KMS-11 (cell line): ENCODE data around the gene CELF4.

Experiments used
- H2AFZ ChIP-seq: fragments of 200-600 bp; sonication (generic); 2 replicates; pipeline ENCODE4 v1.6.1; 2016; ENCODE audit warnings: antibody characterized with exemption, mixed run types, low read depth
- H3K27ac ChIP-seq: fragments of 200-600 bp; sonication (generic); 2 replicates; pipeline ENCODE4 v1.6.1; 2016; ENCODE audit warnings: mild to moderate bottlenecking, mixed run types
- H3K27me3 ChIP-seq: fragments of 200-600 bp; sonication (generic); 2 replicates; pipeline ENCODE4 v1.6.1; 2017; ENCODE audit warnings: mild to moderate bottlenecking, low read depth, mixed run types, moderate library complexity; ENCODE audit not compliant: insufficient read depth
- H3K36me3 ChIP-seq: fragments of 200-600 bp; sonication (generic); 2 replicates; pipeline ENCODE4 v1.6.1; 2017; ENCODE audit warnings: mild to moderate bottlenecking, mixed run types; ENCODE audit not compliant: insufficient read depth
- H3K4me1 ChIP-seq: fragments of 200-600 bp; sonication (generic); 2 replicates; pipeline ENCODE4 v1.6.1; 2016; ENCODE audit warnings: mild to moderate bottlenecking, low read depth, mixed run types; ENCODE audit not compliant: poor library complexity, severe bottlenecking
- H3K4me2 ChIP-seq: fragments of 200-600 bp; sonication (generic); 2 replicates; pipeline ENCODE4 v1.7.0; 2016; ENCODE audit warnings: mild to moderate bottlenecking, mixed run types
- H3K4me3 ChIP-seq: fragments of 200-600 bp; sonication (generic); IDR thresholded peaks from 2 replicates; pipeline ENCODE4 v1.6.1; 2017; ENCODE audit warnings: low read depth, low read length, mixed read lengths; ENCODE audit not compliant: insufficient read depth
- H3K79me2 ChIP-seq: fragments of 200-600 bp; sonication (generic); 2 replicates; pipeline ENCODE4 v1.6.1; 2016; ENCODE audit warnings: low read depth, mixed run types; ENCODE audit not compliant: insufficient read depth
- H3K9ac ChIP-seq: fragments of 200-600 bp; sonication (generic); 2 replicates; pipeline ENCODE4 v1.6.1; 2016; ENCODE audit warnings: mild to moderate bottlenecking, mixed run types
- H4K20me1 ChIP-seq: fragments of 200-600 bp; sonication (generic); 2 replicates; pipeline ENCODE4 v1.6.1; 2016; ENCODE audit warnings: mild to moderate bottlenecking, mixed run types; ENCODE audit not compliant: insufficient read depth
- TF ChIP-seq, protein P1 (sequence below): fragments of 200-600 bp; sonication (generic); conservative IDR thresholded peaks from 2 replicates; pipeline ENCODE4 v1.6.1; 2017; ENCODE audit warnings: low read depth, mild to moderate bottlenecking, antibody characterized with exemption, low read length, moderate library complexity, mixed read lengths

CELF4 gene

DNA sequence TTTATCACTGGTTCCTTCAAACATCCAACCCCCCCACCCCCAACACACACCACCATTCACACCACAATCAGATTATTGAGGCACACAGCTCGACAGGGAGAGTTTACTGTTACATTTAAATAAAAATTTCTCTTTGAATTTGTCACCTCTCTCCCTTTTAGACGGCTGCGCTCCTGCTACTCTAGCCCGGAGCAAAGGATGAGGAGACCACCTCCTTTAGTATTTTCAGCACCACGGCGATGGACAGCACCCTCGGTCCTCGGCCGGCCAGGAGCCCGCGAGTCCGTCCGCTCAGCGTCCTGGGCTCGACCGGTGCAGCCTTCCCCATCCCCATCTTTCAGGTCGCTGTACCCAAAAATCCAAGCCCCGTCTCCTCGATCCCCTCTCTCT, 892 bp downstream of the CELF4 start:
- Histone ChIP-seq H3K9ac (no peak overlapping the region), H4K20me1 (no peaks in the 10 kb centered on the region), H3K27ac (no peak overlapping the region), H3K36me3 (no peaks in the 10 kb centered on the region), H3K4me3 (no peak overlapping the region), H3K4me2 (peak overlapping the region; percentile 42; the same call in 1 of the 2 replicates), H3K27me3 (no peaks in the 10 kb centered on the region), H3K4me1 (no peaks in the 10 kb centered on the region), H3K79me2 (no peaks in the 10 kb centered on the region), H2AFZ (no peak overlapping the region)
- TF ChIP-seq, protein P1, sequence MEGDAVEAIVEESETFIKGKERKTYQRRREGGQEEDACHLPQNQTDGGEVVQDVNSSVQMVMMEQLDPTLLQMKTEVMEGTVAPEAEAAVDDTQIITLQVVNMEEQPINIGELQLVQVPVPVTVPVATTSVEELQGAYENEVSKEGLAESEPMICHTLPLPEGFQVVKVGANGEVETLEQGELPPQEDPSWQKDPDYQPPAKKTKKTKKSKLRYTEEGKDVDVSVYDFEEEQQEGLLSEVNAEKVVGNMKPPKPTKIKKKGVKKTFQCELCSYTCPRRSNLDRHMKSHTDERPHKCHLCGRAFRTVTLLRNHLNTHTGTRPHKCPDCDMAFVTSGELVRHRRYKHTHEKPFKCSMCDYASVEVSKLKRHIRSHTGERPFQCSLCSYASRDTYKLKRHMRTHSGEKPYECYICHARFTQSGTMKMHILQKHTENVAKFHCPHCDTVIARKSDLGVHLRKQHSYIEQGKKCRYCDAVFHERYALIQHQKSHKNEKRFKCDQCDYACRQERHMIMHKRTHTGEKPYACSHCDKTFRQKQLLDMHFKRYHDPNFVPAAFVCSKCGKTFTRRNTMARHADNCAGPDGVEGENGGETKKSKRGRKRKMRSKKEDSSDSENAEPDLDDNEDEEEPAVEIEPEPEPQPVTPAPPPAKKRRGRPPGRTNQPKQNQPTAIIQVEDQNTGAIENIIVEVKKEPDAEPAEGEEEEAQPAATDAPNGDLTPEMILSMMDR, result no peak

DNA sequence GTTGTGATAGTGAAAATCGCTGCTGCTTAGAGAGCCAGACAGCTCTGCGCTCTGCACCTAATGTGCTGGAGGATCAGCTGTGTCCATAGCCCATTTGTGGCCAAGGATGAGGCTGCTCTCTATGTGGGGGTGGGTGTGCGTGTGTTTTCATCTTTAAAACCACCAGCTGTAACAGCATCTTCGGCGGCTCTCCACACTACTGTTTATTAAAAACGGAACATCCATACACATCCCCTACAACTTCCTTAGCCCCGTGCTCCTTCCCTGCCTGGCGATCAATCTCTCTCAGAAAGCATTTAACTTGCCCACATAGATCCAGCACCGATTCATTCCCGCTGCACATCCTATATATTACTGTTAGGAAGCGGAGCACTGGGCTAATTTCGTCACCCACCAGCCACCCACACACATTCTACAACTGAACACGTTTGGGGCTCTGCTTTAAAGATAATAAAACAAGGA, 1.6 kb downstream of the CELF4 start:
- no peaks in the 10 kb centered on the region for H4K20me1 ChIP-seq
- H3K27me3 ChIP-seq, result no peaks in the 10 kb centered on the region
- H3K9ac ChIP-seq, result no peak overlapping the region
- H3K79me2 ChIP-seq, result no peaks in the 10 kb centered on the region
- H3K36me3 ChIP-seq, result no peaks in the 10 kb centered on the region
- no peaks in the 10 kb centered on the region for H3K4me1 ChIP-seq
- no peak overlapping the region for H3K4me3 ChIP-seq
- no peak overlapping the region for H2AFZ ChIP-seq
- H3K27ac ChIP-seq, result no peak overlapping the region
- TF ChIP-seq, protein P1, result no peak
- no peak overlapping the region for H3K4me2 ChIP-seq

DNA sequence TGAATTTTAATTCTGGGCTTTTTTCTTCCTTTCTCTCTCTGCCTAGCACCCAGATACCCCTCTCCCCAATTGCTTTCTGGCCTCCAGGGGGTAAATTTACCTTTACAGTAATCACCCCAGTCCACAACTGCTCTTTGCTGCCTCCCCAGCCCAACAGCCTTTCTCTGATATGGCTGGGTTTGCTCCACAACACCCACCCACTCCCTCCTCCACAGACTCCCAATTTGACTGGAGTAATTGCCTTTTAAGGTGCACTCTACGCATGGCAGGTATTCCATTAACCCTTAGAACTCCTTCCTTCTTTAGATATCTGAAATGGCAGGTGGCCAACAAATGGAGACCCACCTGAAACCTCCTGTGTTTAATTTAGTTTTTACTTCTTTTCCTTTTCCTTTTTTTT, 3.6 kb downstream of the CELF4 start:
- Histone ChIP-seq H3K27ac (no peak overlapping the region), H3K79me2 (no peaks in the 10 kb centered on the region), H4K20me1 (no peaks in the 10 kb centered on the region), H3K9ac (no peak overlapping the region), H3K4me1 (no peaks in the 10 kb centered on the region), H2AFZ (no peak overlapping the region), H3K27me3 (no peaks in the 10 kb centered on the region), H3K4me2 (no peak overlapping the region), H3K4me3 (no peak overlapping the region), H3K36me3 (no peaks in the 10 kb centered on the region)
- TF ChIP-seq, protein P1, result no peak

DNA sequence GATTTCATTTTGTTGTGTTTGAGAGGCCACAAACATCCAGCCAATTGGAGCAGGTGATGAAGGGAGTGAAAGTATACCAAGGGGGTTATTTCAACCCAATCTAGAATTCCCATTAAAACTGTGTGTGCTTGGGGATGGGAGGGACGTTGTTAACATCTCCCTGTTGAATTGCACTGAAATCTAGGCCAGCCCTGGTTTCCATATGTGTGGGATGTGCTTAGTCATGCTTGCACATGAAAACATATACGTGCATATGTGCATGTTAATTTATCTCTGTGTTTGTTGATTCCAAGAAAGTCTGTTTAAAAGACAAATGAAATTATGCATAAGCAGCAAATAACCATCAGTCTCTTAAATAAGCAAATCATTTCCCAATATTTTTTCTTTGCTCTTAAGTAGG, 5.6 kb downstream of the CELF4 start:
- Histone ChIP-seq H3K4me3 (no peak overlapping the region), H3K79me2 (no peaks in the 10 kb centered on the region), H4K20me1 (no peaks in the 10 kb centered on the region), H3K4me1 (no peaks in the 10 kb centered on the region), H3K4me2 (no peak overlapping the region), H2AFZ (no peak overlapping the region), H3K9ac (no peak overlapping the region), H3K27ac (no peak overlapping the region), H3K36me3 (no peaks in the 10 kb centered on the region), H3K27me3 (no peaks in the 10 kb centered on the region)
- TF ChIP-seq, protein P1, result no peak
